Heart left ventricle (tissue), 13 donors: Measurements from ENCODE around the gene IVD.

Experiments
- POLR2A ChIP-seq, 2 donors: fragments of 450-650 bp; IDR thresholded peaks; one replicate each; pipeline ENCODE4 v1.6.1; 2017; ENCODE audit warnings: antibody characterized with exemption in 2 of 2, mild to moderate bottlenecking in 2 of 2, moderate library complexity in 2 of 2
- TF ChIP-seq, protein P1 (sequence below), 12 donors: fragments of 200-600 bp; sonication (generic) in 4 of 12; IDR thresholded peaks; one replicate each; pipeline versions ENCODE4 v1.5.0 to v1.8.0; 2018 to 2022; ENCODE audit warnings: antibody characterized with exemption in 12 of 12, mild to moderate bottlenecking in 5 of 12
- donor health status: ischemic (EF 13 %, LVEDD 7.1; RV severe dilation, severe dysfunction).
- donor health status: DM: no; HTN: yes; CAD: no.
- donor health status: DM: no; HTN: no; CAD: no.
- donor health status: ischemic (EF 25% LVEDD 6.9; RV normal size, moderate dysfunction).
- donor health status: ischemic (EF 25% LVEDD 5.7; RV mildly dilated, moderate dysfunction).
- donor health status: ischemic (EF 35%, LVEDD 5.7; RV mildly dilated, moderate dysfunction).
- donor health status: nonischemic (EF 11% LVEDD 7.7; RV severe dilation, severe dysfunction).
- donor health status: DM: yes; HTN: yes; CAD: no.
- donor health status: PGD.
- donor health status: ischemic (EF 29% LVEDD 5.4; RV normal size, mild dysfunction).
- donor health status: nonischemic (EF 23%, LVEDD 6.1; RV moderate dilation, normal function).

GRCh38 chr15:40463279-40463678 is 57.7 kb downstream of the IVD start:
- TF ChIP-seq, protein P1, sequence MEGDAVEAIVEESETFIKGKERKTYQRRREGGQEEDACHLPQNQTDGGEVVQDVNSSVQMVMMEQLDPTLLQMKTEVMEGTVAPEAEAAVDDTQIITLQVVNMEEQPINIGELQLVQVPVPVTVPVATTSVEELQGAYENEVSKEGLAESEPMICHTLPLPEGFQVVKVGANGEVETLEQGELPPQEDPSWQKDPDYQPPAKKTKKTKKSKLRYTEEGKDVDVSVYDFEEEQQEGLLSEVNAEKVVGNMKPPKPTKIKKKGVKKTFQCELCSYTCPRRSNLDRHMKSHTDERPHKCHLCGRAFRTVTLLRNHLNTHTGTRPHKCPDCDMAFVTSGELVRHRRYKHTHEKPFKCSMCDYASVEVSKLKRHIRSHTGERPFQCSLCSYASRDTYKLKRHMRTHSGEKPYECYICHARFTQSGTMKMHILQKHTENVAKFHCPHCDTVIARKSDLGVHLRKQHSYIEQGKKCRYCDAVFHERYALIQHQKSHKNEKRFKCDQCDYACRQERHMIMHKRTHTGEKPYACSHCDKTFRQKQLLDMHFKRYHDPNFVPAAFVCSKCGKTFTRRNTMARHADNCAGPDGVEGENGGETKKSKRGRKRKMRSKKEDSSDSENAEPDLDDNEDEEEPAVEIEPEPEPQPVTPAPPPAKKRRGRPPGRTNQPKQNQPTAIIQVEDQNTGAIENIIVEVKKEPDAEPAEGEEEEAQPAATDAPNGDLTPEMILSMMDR (IDR thresholded peaks at IDR 0.05) = no peak
- TF ChIP-seq POLR2A (IDR thresholded peaks at IDR 0.05) = no peak
